ENCODE measurements around the gene PAMR1.

- TF ChIP-seq, protein P1, sequence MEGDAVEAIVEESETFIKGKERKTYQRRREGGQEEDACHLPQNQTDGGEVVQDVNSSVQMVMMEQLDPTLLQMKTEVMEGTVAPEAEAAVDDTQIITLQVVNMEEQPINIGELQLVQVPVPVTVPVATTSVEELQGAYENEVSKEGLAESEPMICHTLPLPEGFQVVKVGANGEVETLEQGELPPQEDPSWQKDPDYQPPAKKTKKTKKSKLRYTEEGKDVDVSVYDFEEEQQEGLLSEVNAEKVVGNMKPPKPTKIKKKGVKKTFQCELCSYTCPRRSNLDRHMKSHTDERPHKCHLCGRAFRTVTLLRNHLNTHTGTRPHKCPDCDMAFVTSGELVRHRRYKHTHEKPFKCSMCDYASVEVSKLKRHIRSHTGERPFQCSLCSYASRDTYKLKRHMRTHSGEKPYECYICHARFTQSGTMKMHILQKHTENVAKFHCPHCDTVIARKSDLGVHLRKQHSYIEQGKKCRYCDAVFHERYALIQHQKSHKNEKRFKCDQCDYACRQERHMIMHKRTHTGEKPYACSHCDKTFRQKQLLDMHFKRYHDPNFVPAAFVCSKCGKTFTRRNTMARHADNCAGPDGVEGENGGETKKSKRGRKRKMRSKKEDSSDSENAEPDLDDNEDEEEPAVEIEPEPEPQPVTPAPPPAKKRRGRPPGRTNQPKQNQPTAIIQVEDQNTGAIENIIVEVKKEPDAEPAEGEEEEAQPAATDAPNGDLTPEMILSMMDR (IDR thresholded peaks at IDR 0.05): no peak
- TF ChIP-seq EP300 (IDR thresholded peaks at IDR 0.05): no peak
- no peak for TF ChIP-seq POLR2AphosphoS5 (IDR thresholded peaks at IDR 0.05)
- TF ChIP-seq POLR2A (IDR thresholded peaks at IDR 0.05; ENCODE audit: low read depth): no peak
Measured at GRCh38 chr11:35425603-35426212, 99.7 kb downstream of the PAMR1 start.

All from esophagus muscularis mucosa (tissue), 4 donors.